Skeletal muscle cell (primary cell): ENCODE measurements around the gene THSD8.

ENCODE experiments used
- DNase-seq: peaks from one replicate; pipeline ENCODE4 v3.0.0-alpha.2; 2010; ENCODE audit warnings: low read depth
- H3K4me3 ChIP-seq: 2 replicates; pipeline ENCODE4 v1.5.1; 2011; ENCODE audit warnings: low read depth, mild to moderate bottlenecking, control low read depth, low read length, moderate library complexity

THSD8 gene

DNA sequence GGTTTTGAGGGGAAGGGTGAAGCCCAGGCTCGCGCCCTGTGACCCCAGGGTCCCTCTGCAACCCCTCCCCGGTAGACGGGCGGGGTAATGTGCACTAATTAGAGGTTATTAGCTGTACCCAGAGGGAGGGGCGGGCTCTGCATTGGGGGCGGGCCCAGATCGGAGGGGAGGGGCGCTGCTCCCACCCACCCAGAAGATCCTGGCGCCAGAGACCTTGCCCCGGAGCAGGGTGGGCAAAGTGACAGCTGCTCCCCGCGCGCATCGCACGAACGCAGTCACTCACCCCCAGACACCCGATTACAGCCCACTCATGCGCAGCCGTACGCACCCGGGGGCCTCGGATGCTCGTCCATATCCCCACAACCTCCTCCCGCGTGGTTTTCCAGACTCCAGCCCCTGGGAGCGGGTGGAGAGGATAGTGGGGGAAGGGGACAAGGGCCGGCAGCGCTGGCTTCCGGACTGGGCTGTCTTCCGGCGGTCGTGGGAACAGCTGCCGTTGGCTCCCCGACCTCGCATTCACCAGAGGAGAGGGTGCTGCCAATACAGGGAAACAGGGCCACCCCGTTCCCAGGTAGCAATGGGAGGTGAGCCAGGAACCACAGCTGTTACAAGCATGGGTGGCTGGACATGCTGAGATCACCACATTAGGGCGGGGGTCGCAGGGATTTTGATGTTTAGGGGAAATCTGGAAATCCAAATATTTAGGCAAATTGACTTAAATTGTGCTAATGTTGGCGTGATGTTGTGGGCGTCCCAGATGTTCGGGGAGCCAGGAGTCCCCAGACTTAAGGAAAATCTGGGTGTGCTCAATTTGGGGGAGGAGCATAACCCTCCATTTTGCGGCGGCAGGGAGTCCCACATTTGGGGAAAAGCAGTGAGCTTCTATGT is 23.6 kb upstream of the THSD8 start:
- H3K4me3 ChIP-seq, result peak overlapping the region; percentile 61
- DNase-seq, result no peak

DNA sequence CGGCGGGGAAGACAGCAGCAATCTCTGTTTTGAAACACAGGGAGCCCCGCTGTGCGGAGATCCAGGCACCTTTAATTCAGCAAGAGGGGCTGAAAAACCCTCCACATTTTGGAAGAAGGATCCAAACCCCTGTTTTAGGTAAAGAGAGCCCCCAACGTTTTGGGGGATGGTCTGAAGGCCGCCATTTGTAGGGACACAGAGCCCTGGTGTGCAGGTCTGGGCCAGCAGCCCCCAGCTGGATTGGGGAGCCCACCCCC is 23.0 kb upstream of the THSD8 start:
- peak overlapping the region; percentile 61 for H3K4me3 ChIP-seq
- no peak for DNase-seq

DNA sequence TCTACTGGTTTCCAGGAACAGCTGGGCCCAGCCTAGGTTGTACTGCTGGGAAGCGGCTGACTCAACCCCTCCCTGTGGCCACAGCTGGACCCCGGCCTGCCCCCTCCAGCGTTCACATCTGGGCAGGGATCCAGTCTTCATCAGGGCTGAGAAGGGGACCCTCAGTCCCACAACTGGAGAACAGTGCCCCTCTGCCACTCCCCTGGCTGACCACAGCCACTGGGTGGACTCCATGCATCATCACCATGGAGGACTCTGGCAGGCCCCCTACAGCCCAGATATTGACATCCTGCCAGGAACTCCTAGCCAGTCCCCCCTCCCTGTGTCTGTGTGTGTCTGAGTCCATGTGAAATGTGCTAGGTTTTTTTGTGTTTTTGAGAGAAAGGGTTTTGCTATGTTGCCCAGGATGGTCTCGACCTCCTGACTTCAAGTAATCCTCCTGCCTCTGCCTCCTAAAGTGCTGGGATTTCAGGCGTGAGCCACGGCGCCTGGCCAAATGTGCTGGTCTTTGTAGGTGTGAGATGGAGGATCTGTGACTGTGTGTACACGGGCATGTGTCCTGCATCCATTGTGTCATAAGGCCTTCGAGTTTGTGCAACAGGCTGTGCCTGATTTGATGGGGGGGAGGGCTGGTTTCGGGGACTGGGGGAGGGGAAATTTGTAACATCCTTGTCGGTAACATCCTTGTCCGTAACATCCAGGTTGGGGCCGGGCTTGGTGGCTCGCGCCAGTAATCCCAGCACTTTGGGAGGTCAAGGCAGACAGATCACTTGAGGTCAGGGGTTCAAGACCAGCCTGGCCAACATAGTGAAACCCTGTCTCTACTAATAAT is 22.5 kb upstream of the THSD8 start:
- DNase-seq, result peak; percentile 94
- peak overlapping the region; percentile 61 for H3K4me3 ChIP-seq

DNA sequence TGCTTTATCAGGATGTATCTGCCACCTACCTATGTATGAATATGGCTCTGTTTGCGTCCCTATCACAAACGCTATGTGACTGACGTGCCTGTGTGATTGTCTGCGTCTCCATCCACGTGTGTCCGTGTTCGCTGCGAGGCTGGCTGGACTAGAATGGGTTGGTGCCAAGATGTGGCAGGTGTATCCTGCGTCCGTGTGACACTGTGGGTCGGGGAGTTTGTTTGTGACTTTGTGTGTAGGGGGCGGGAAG is 19.8 kb upstream of the THSD8 start:
- no peak for DNase-seq

DNA sequence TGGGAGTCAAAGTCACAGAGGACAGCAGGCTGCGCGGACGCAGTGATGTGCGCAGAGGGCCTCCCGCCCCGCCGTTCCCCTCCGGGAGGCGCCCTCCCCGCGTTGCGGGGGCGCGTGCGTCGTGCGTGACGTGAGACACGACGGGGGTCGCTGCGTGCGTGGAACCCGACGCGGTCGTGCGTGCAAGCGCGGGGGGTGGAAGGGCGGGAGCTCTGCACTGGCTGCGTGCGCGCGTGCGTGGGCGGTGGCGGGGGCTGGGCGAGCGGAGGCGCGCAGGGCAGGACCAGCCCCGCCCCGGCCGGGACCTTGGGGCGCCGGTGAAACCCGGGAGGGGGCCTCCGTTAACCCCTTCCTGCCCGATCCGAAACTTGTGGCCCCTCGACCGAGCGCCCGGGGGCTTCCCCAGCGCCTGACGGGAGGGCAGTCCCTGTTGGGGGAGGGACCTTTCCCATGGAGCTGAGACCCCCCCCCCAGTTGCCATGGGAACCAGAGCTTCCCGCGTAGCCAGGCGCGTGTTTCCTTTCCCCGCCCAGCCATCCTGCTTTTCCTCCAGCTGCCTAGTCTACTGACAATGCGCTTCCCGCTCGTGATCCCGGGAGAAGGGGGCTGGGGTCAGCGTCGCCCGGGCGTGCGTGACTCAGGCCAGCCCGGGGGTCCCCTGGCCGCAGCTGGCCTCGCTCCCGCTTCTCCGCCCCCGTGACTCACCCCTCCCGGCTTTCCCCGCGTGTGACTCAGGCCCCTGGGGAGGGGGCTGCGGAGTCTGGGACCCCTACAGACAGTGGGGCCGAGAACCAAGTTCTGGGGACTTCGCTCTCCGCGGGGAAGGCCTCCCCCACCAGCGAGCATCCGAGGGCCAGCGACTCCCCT is 19.2 kb upstream of the THSD8 start:
- peak; percentile 75 for DNase-seq
- H3K4me3 ChIP-seq, result peak overlapping the region; percentile 41

More for the DNA sequence above, 19.8 kb upstream of the THSD8 start:
- H3K4me3 ChIP-seq, result peak overlapping the region; percentile 41

DNA sequence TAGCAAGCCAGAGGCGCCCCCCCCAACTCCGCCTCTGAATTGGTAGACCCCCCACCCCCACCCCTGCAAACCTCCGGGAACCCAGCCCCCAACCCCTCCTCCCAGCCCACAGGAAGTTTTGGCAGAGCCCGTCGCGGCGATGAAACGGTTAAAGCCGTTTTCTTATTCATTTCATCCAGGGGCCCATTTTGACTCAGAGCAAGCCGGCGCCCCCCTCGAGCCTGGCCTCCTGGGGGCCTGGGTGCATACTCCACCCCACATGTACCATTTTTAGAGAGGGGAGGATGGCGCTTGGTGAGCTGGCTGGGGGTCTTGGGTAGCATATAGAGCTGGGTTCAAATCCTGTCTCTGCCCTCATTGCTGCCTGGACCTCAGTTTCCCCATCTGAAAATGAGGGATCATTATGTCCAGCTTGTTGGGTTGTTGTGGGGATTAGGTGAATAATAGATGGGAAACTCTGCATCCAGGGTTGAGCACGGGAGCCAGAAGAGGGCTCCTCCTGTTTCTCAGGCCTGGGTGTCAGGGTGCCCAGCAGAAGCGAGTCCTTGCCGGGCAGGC is 18.5 kb upstream of the THSD8 start:
- DNase-seq, result no peak
- H3K4me3 ChIP-seq, result peak overlapping the region; percentile 41

DNA sequence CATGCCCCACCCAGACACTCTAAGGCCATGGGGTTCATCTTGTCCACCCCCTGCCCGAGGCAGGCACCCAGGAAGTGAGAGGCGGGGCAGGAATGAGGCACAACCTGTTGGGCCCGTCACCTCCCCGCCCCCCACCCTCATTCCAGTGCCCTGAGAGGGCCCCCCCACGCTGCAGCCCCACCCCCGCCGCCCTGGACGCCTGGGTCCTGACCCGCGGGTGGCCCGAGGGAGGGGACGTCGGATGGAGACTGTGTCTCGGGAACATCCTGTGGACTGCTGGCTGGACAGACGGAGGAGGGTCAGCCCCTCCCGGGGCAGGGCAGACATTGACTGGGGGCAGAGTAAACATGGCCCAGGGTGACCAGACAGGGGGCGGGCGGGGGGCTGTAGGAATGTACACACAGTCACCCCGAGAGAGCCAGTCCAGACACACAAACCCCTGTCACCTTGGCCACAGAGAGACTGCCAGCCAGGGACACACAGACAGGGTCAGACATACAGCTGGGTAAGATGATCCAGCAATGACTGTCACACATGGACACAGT is 17.9 kb upstream of the THSD8 start:
- DNase-seq, result no peak
- H3K4me3 ChIP-seq, result no peak overlapping the region

DNA sequence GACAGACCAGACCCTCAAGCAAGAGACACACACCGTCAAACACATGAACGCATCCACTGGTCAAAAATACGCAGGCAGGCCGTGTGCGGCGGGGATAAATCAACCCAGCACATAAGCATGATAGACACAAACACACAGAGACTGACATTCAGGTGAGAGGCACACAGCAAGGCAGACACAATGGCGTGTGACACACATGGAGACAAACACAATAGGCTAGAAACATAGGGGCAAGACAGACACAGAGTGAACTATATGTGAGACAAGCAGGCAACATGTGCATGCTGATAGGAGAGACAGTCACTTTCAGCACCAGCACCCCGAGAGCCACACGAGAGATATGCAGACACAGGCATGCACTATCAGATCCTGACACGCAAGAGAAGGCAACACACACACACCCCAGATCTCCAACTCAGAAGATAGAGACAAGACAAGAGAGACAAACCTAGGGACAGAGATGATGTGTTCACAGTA is 17.4 kb upstream of the THSD8 start:
- no peak for DNase-seq
- no peak overlapping the region for H3K4me3 ChIP-seq

DNA sequence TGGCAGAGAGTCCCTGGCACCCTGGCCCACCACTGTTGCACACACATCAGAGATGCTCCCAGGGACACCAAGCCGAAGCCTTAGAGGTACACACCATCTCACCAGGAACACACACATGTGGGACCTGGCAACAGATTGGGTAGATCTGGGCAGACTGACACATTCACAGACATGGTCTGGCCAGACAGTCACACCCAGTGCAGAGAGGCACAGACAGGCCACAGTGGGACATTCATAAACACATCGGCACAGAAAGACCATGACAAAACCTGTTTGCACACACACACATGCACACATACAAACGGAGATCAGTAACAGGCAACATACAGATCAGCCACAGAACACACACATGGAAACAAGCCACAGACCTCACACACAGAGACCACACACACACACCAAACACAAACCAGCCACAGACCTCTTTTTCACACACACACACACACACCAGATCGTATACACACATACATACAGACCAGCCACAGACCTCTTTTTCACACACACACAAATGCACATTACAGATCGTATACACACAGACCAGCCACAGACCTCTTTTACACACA is 16.9 kb upstream of the THSD8 start:
- no peak for DNase-seq

DNA sequence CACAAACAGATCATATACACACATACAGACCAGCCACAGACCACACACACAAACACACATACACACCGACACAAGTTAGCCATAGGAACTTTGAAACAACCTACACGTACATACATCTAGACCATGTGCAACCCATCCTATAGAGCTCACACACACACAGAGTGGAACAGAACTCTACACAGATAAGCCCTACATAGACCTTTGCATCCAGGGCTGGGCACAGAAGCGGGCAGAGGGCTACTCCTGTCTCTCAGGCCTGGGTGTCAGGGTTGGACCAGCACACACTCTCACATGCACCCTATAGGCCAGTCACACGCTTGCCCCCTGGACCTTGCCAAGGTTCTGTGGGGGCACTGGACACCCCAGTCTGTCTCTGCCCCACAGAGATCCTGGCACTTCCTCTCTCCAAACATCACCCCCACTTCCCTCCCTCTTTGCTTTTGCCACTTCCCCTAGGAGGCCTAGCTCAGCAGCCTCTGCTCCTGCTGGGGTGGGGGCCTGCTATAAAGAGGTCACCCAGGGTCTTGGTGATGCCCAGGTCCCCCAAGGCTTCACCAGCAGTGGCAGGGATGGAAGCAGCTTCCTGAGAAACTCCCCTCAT is 16.3 kb upstream of the THSD8 start:
- H3K4me3 ChIP-seq, result no peak overlapping the region
- DNase-seq, result no peak

More for the DNA sequence above, 16.9 kb upstream of the THSD8 start:
- no peak overlapping the region for H3K4me3 ChIP-seq

DNA sequence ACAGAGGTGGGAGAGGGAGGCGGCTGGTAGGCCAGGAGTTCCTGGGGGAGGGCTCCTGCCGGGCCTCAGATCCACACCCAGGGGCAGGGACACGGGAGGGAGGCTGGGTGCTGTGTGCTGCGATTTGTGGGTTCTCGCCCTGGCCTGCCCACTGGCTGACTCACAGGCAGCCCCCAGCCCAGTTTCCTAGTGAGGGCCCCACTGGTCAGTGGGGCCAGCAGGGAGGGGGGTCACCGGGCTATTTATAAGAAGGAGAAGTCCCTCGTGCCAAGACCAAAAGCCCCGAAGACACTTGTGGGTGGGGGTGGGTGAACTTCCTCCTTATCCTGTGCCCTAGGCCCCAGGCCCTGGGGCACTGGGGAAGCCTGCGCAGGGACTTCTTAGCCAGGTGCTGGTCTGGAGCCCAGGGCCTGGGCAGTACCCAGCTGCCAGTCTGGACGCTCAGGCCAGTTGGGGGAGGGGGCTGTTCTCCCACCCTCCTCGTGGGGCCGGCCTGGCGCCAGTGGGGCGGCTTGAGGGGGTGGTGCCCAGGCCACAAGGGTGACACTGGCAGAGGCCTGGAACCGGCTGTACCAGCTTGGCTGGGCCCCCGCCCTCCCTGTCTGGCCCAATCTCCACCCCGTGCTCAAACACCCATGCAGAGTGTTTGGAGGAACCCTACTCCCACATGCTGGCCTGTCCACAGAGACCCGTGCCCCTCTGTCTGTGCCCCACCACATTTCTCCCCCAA is 15.6 kb upstream of the THSD8 start:
- H3K4me3 ChIP-seq, result no peak overlapping the region
- no peak for DNase-seq

DNA sequence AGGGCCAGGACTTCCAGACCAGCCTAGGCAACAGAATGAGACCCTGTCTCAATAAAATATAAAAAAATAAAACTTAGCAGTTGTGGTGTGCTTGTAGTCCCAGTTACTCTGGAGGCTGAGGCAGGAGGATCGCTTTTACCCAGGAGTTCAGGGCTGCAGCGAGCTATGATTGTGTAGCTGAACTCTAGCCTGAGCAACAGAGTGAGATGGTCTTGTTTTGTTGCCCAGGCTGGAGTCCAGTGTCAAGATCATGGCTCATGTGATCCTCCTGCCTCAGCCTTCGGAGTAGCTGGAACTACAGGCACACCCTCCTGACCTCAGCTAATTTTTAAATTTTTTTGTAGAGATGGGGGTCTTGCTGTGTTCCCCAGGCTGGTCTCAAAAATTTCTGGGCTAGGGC is 14.9 kb upstream of the THSD8 start:
- no peak overlapping the region for H3K4me3 ChIP-seq
- no peak for DNase-seq

DNA sequence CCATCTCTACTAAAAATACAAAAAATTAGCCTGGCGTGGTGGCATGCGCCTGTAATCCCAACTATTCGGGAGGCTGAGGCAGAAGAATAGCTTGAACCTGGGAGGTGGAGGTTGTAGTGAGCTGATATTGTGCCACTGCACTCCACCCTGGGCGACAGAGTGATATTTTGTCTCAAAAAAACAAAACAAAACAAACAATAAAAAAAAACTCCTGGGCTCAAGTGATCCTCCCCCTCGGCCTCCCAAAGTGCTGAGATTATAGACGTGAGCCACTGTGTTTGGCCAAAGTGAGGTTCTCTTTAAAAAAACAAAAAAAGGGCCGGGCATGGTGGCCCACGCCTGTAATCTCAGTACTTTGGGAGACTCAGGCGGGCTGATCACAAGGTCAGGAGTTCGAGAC is 14.4 kb upstream of the THSD8 start:
- DNase-seq, result no peak
- no peak overlapping the region for H3K4me3 ChIP-seq

DNA sequence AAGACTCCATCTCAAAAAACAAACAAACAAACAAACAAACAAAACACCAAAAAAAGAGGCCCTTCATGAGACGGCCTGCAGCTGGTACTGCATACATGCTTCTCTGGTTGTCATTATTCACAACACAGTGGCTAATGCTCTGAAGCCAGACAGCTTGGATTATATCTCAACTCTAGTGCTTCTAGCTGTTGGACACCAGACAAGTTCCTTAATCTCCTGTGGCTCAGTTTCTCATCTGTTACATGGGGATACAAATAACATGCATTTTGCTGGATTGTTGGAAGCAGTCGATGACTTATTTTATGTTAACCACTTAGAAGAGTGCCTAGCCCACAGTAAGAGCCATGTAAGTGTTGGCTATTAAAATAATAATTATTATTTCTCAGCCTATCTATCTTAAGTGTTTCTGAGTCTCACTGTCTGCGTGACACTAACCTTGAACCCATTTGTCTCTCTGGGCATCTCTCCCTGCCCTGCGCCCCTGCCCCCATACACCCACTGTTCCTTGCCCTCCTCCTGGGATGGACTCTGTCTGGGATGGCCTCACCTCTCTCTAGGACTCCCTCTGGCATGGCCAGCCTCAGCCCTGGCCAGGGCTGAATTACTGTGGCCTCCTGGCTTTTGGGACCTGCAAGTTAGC is 13.7 kb upstream of the THSD8 start:
- no peak overlapping the region for H3K4me3 ChIP-seq

DNA sequence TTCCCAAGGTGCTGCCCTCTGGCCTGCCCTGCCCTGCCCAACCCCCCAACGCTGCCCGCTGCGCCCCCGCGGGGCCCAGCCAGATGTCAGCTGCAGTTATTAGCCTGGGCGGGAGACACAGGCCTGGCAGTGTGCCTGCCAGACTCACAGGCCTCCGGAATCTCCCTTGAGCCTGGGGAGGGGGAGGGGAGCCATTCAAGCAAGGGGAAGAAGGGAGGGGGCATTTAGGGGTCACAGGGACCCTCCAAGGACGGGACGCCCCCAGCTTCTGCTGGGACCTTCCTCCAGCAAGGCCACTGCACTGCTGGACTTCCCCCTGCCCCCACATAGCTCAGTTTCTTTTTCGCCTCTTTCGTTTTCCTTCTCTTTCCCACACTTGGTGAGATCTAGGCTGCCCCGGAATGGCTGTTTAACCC is 13.2 kb upstream of the THSD8 start:
- H3K4me3 ChIP-seq, result peak overlapping the region; percentile 90
- no peak for DNase-seq

More for the DNA sequence above, 13.7 kb upstream of the THSD8 start:
- no peak for DNase-seq

DNA sequence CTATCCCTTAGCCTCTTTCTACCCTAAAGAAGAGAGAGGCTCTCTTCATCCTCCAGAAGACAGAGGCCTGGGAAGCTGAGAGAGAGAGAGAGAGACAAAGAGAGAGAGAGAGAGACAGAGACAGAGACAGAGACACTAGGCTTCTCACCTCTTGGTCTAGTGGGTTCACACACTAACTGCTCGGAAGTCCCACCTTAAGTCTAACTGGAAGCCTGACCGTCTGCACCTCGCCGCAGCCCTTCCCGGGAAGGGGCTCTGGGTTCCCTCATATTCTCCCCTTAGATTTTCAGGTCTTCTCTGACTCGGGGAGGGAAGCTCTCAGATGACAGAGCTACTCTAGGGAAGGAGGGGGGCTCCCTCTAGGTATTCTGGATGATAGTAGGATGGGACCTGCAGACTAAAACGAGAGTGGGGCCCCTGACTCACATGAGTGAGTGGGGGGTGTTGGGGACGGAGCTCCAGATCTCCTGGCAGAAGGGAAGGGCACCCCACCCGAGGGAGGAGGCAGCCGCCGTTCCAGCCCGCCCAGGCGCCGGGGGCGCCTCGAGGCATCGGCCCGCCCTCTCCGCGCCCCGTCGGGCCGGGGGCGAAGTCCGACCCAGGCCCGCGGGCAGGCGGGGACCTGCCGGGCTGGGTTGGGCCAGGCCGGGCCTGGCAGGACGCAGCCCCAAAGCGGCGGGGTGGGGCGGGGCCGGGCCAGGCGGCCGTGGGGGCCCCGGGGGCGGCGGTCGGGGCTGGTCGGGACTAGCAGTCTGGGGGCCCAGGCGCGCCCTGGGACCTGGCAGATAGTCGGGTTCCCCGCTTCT is 12.6 kb upstream of the THSD8 start:
- H3K4me3 ChIP-seq, result peak overlapping the region; percentile 90
- DNase-seq, result no peak
